SK-N-SH treated with all-trans-retinoic acid at 6 μM for 48 hours (cell line): ENCODE measurements around the gene DNMT3A.

ENCODE experiments used
- PPARA ChIP-seq: fragments of 250-450 bp; sonication (Bioruptor Pico); IDR thresholded peaks from 2 replicates; pipeline ENCODE4 v1.5.0; 2020; ENCODE audit warnings: mild to moderate bottlenecking, borderline replicate concordance
- RARB ChIP-seq: fragments of 250-450 bp; sonication (Bioruptor Pico); IDR thresholded peaks from 2 replicates; pipeline ENCODE4 v1.8.0; 2021; ENCODE audit warnings: mild to moderate bottlenecking, moderate library complexity

DNA sequence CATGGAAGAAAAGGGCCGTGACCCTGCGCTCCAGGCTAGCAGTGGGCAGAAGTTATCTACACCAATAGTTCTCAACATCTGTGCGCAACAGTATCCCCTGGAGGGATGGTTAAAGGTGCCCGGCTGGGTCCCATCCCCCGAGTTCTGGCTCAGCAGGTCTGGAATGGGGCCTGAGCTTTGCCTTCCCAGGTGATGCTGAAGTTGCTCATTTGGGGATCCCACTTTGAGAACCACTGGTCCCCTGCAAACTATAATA, 31.1 kb downstream of the DNMT3A start:
- TF ChIP-seq RARB (CRISPR knock-in tag) (no peak), PPARA (CRISPR knock-in tag) (no peak)
